Progenitor cell of endocrine pancreas (in vitro differentiated cells): ENCODE results near the gene CCDC171. TPM values are rescaled to one million over a fixed set of nuclear protein-coding genes. Genes with fewer than 3 reads are reported as not detected.

Experiments
- DNase-seq: peaks from one replicate; pipeline ENCODE4 v3.0.0; 2021; ENCODE audit warnings: low spot score; ENCODE audit not compliant: unreplicated experiment
- H3K27ac Mint-ChIP-seq: 2 replicates; pipeline ENCODE4 v1.8.0; 2021; ENCODE audit warnings: mild to moderate bottlenecking, moderate library complexity, mixed read lengths
- H3K27me3 Mint-ChIP-seq: 2 replicates; pipeline ENCODE4 v1.8.0; 2021; ENCODE audit warnings: mixed read lengths
- H3K36me3 Mint-ChIP-seq: 2 replicates; pipeline ENCODE4 v1.8.0; 2022; ENCODE audit warnings: mixed read lengths; ENCODE audit not compliant: insufficient read depth
- H3K4me1 Mint-ChIP-seq: 2 replicates; pipeline ENCODE4 v1.8.0; 2021; ENCODE audit warnings: low read depth, mixed read lengths
- H3K4me3 Mint-ChIP-seq: 2 replicates; pipeline ENCODE4 v1.8.0; 2021; ENCODE audit warnings: low read depth, mild to moderate bottlenecking, moderate library complexity, mixed read lengths
- H3K9me3 Mint-ChIP-seq: 2 replicates; pipeline ENCODE4 v1.8.0; 2021; ENCODE audit warnings: low read depth, mixed read lengths
- CTCF ChIP-seq: fragments of 200-600 bp; sonication (generic); IDR thresholded peaks from one replicate; pipeline ENCODE4 v1.5.0; 2021; ENCODE audit warnings: antibody characterized with exemption, mild to moderate bottlenecking; ENCODE audit not compliant: unreplicated experiment
- total RNA-seq: library from RNA; stranded (reverse); gene quantifications from 2 replicates; pipeline ENCODE4 v1.2.1, GENCODE V29; 2021

Gene CCDC171
- total RNA-seq, 1 donor from 2014 or later: 5.1 TPM

- Mint-ChIP-seq H3K4me1 (peaks cover 3% of the 10 kb centered on the region), H3K9me3 (no peaks in the 10 kb centered on the region), H3K27me3 (no peaks in the 10 kb centered on the region), H3K4me3 (no peak overlapping the region), H3K27ac (no peak overlapping the region), H3K36me3 (no peaks in the 10 kb centered on the region)
- no peak for DNase-seq
- TF ChIP-seq CTCF: no peak
Observed at GRCh38 chr9:15724612-15725011, 171.8 kb downstream of the CCDC171 start.

DNA sequence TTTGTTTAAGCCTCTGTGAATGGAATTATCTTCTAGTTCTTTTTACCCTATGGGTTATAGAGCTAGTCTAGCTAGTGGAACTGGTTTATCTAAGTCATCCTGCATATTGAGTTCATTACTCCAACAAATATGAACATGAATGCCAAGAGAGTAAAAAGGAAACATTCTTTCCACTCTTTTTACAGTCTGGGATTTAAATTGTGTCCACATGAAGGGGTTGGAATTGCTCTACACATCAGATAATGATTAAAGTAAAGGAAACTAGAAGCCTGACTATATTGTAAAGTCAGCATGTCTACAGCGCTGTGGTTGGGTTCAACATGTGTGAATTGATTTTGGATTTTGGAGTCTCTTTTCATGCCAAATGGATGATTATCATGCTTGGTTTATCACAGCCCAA lies 173.1 kb downstream of the CCDC171 start:
- Mint-ChIP-seq H3K27ac (no peak overlapping the region), H3K36me3 (no peaks in the 10 kb centered on the region), H3K4me1 (peaks cover 3% of the 10 kb centered on the region), H3K9me3 (no peaks in the 10 kb centered on the region), H3K27me3 (no peaks in the 10 kb centered on the region), H3K4me3 (no peak overlapping the region)
- no peak for TF ChIP-seq CTCF
- no peak for DNase-seq

- H3K4me1 Mint-ChIP-seq: no peaks in the 10 kb centered on the region
- H3K27ac Mint-ChIP-seq: no peak overlapping the region
- no peaks in the 10 kb centered on the region for H3K9me3 Mint-ChIP-seq
- H3K4me3 Mint-ChIP-seq: no peak overlapping the region
- no peak for DNase-seq
- TF ChIP-seq CTCF: no peak
- no peaks in the 10 kb centered on the region for H3K27me3 Mint-ChIP-seq
- no peaks in the 10 kb centered on the region for H3K36me3 Mint-ChIP-seq
Observed at GRCh38 chr9:15729507-15729906, 176.7 kb downstream of the CCDC171 start.

GRCh38 chr9:15735083-15735857 lies 182.4 kb downstream of the CCDC171 start:
- no peak for TF ChIP-seq CTCF
- H3K27ac Mint-ChIP-seq: no peak overlapping the region
- H3K4me3 Mint-ChIP-seq: no peak overlapping the region
- H3K4me1 Mint-ChIP-seq: peaks cover 1% of the 10 kb centered on the region
- DNase-seq: no peak
- H3K27me3 Mint-ChIP-seq: no peaks in the 10 kb centered on the region
- no peaks in the 10 kb centered on the region for H3K36me3 Mint-ChIP-seq
- no peaks in the 10 kb centered on the region for H3K9me3 Mint-ChIP-seq

- no peak for DNase-seq
- H3K27ac Mint-ChIP-seq: peak overlapping the region; percentile 33
- H3K4me3 Mint-ChIP-seq: no peak overlapping the region
- no peaks in the 10 kb centered on the region for H3K9me3 Mint-ChIP-seq
- no peak for TF ChIP-seq CTCF
- H3K4me1 Mint-ChIP-seq: peaks cover 1% of the 10 kb centered on the region
- no peaks in the 10 kb centered on the region for H3K27me3 Mint-ChIP-seq
- H3K36me3 Mint-ChIP-seq: peaks cover 1% of the 10 kb centered on the region
Observed at GRCh38 chr9:15736569-15736968, 183.7 kb downstream of the CCDC171 start.
